HepG2 (cell line): Measurements from ENCODE around the gene MYPN. TPM values are rescaled to one million over a fixed set of nuclear protein-coding genes. Genes with fewer than 3 reads are reported as not detected.
A peak's percentile ranks its signal among the peaks of the same experiment; 100 is the strongest.

ENCODE experiments used
- ASH2L ChIP-seq: fragments of 300-600, 200-600 bp; sonication (generic); IDR thresholded peaks from 2 replicates; pipeline ENCODE4 v1.7.0; 2017; ENCODE audit warnings: low read depth, mild to moderate bottlenecking, moderate library complexity, mixed read lengths, low read length; ENCODE audit not compliant: insufficient read length
- CEBPZ ChIP-seq: IDR thresholded peaks from 2 replicates; pipeline ENCODE4 v1.6.1; 2012; ENCODE audit warnings: low read length, improper control_type of control experiment
- CSRNP2 ChIP-seq: sonication (generic); formaldehyde crosslinking; conservative IDR thresholded peaks from 2 replicates; pipeline ENCODE4 v1.8.0; 2022; ENCODE audit warnings: low read depth, missing genetic modification reagents
- JDP2 ChIP-seq: sonication (generic); formaldehyde crosslinking; IDR thresholded peaks from 2 replicates; pipeline ENCODE4 v1.8.1; 2022; ENCODE audit warnings: missing genetic modification reagents, borderline replicate concordance
- LRRFIP1 ChIP-seq: sonication (generic); formaldehyde crosslinking; conservative IDR thresholded peaks from 2 replicates; pipeline ENCODE4 v1.4.0; 2020; ENCODE audit warnings: missing genetic modification reagents
- MTA1 ChIP-seq: sonication (generic); formaldehyde crosslinking; IDR thresholded peaks from 2 replicates; pipeline ENCODE4 v1.4.0; 2020; ENCODE audit warnings: missing genetic modification reagents, mild to moderate bottlenecking, borderline replicate concordance
- NR0B2 ChIP-seq: sonication (generic); formaldehyde crosslinking; IDR thresholded peaks from 2 replicates; pipeline ENCODE4 v1.4.0; 2020; ENCODE audit warnings: mild to moderate bottlenecking, missing genetic modification reagents
- SKIL ChIP-seq: sonication (generic); formaldehyde crosslinking; IDR thresholded peaks from 2 replicates; pipeline ENCODE4 v1.8.0; 2022; ENCODE audit warnings: missing genetic modification reagents, mild to moderate bottlenecking, moderate library complexity, borderline replicate concordance
- SP5 ChIP-seq: IDR thresholded peaks from 2 replicates; pipeline ENCODE4 v1.6.1; 2016; ENCODE audit warnings: low read depth, borderline replicate concordance
- SRSF4 ChIP-seq: fragments of 200-400 bp; formaldehyde crosslinking; IDR thresholded peaks from one replicate; pipeline ENCODE4 v1.6.1; 2018; ENCODE audit warnings: mild to moderate bottlenecking, low read depth, low read length, moderate library complexity; ENCODE audit not compliant: poor library complexity, severe bottlenecking
- THAP7 ChIP-seq: sonication (generic); formaldehyde crosslinking; IDR thresholded peaks from 2 replicates; pipeline ENCODE4 v1.8.1; 2023; ENCODE audit warnings: mild to moderate bottlenecking, missing genetic modification reagents
- ZBTB2 ChIP-seq: sonication (generic); formaldehyde crosslinking; IDR thresholded peaks from 2 replicates; pipeline ENCODE4 v1.8.0; 2022; ENCODE audit warnings: low read depth, missing genetic modification reagents
- polyA plus RNA-seq, 8 experiments: library from polyadenylated mRNA; depleted of rRNA in 3 of 8; stranded (reverse) in 7 of 8; unstranded in 1 of 8; fragments of >200 nt; fragmentation: Illumina TruSeq in 4 of 8; extraction: Trizol in 4 of 8; gene quantifications; 2 replicates each; pipeline versions ENCODE4 v1.2.1 to v1.2.3, GENCODE V29; 2011 to 2016; ENCODE audit warnings: low read depth in 4 of 8, missing spikeins in 1 of 8, mixed read lengths in 1 of 8; ENCODE audit not compliant: insufficient read depth in 1 of 8
- total RNA-seq, 5 experiments: library from RNA; depleted of rRNA; stranded (reverse); fragments of >200 nt; fragmentation: Illumina TruSeq; extraction: Trizol; gene quantifications; 2 replicates each; pipeline ENCODE4 v1.2.3, GENCODE V29; 2016; ENCODE audit warnings: low read depth in 1 of 5

The MYPN gene
- total and polyA plus RNA-seq, 2 of the 13 experiments (the other 11 are each of a cell fraction or from before 2014, with no cell fraction given), result not detected

- TF ChIP-seq JDP2, result no peak
- TF ChIP-seq SKIL (CRISPR knock-in tag), result no peak
- no peak for TF ChIP-seq LRRFIP1 (CRISPR knock-in tag)
- 0 out of 2 replicates have a peak, but pooled peaks have one; percentile 29 for TF ChIP-seq MTA1
- TF ChIP-seq SRSF4, result no peak
- no peak for TF ChIP-seq CEBPZ
- peak; percentile 64; the same call in 1 of the 2 replicates for TF ChIP-seq THAP7 (CRISPR knock-in tag)
- no peak for TF ChIP-seq CSRNP2 (CRISPR knock-in tag)
- TF ChIP-seq ZBTB2 (CRISPR knock-in tag), result no peak
- TF ChIP-seq SP5 (CRISPR knock-in tag), result no peak
- no peak for TF ChIP-seq NR0B2
- no peak for TF ChIP-seq ASH2L
Measured at GRCh38 chr10:68231106-68231816, 122.0 kb downstream of the MYPN start (continued).
